Measurements from ENCODE around the gene CDC42EP4.

GRCh38 chr17:73317513-73318426, 6.0 kb upstream of the CDC42EP4 start:
- TF ChIP-seq CTCF (conservative IDR thresholded peaks at IDR 0.05 in 1 of 2, IDR thresholded peaks at IDR 0.05 in 1 of 2; ENCODE audit: low read depth in 1 of 2, low read length in 2 of 2), result no peak
- TF ChIP-seq EZH2 (IDR thresholded peaks at IDR 0.05; ENCODE audit: low read length, missing control alignments), result no peak

Data from fibroblast of lung (primary cell).